GM12878 (cell line): Measurements from ENCODE around the gene CD276. TPM values are rescaled to one million over a fixed set of nuclear protein-coding genes. Genes with fewer than 3 reads are reported as not detected.

Experiments used
- ATAC-seq: fragments of 200-7000 bp; cut with Tn5 transposase; 3 replicates; pipeline ENCODE4 v1.9.1; 2020; ENCODE audit warnings: mild to moderate bottlenecking, moderate library complexity
- BruUV-seq: library from RNA; stranded (reverse); fragments of 400-500 nt; replicated peaks from 2 replicates; lab custom pipeline; 2021; lab: Mats Ljungman, UMichigan
- CTCF ChIA-PET: fragments of 300-600 bp; sonication (Branson Sonifier 250); formaldehyde crosslinking; extraction: SDS; loops from one replicate; lab custom pipeline; 2021; ENCODE audit warnings: inconsistent platforms; lab: Yijun Ruan, JAX
- POLR2A ChIA-PET: fragments of 350-600 bp; formaldehyde crosslinking; extraction: SDS; loops from one replicate; lab custom pipeline; 2021; ENCODE audit warnings: inconsistent platforms; lab: Charles Lee
- RAD21 ChIA-PET: fragments of 300-600 bp; sonication (Branson Sonifier 250); formaldehyde crosslinking; loops from one replicate; lab custom pipeline; 2023; ENCODE audit warnings: antibody characterized with exemption; ENCODE audit not compliant: unreplicated experiment; lab: Charles Lee
- SMC1A ChIA-PET: fragments of 300-600 bp; sonication (Branson Sonifier 250); formaldehyde crosslinking; loops from one replicate; lab custom pipeline; 2023; ENCODE audit not compliant: unreplicated experiment, uncharacterized antibody; lab: Charles Lee
- DNase-seq: peaks from one replicate; pipeline ENCODE4 v3.0.0-alpha.2; 2011; ENCODE audit warnings: low read depth, low spot score
- FAIRE-seq: peaks from 3 replicates; lab custom pipeline; 2011; peaks lifted over from hg19 to GRCh38; lab: Jason Lieb, UNC
- H2AFZ ChIP-seq: 2 replicates; pipeline ENCODE4 v1.6.0; 2011; ENCODE audit warnings: low read depth, low read length, control low read depth; ENCODE audit not compliant: control insufficient read depth
- H3K27ac ChIP-seq: 2 replicates; pipeline ENCODE4 v1.5.1; 2011; ENCODE audit warnings: control low read depth; ENCODE audit not compliant: control insufficient read depth, insufficient read depth
- H3K27me3 ChIP-seq, 2 experiments: replicated peaks in 1 of 2; 2 replicates each; pipeline versions ENCODE4 v1.6.0 to v1.6.1; 2011; ENCODE audit warnings: low read length in 1 of 2; ENCODE audit not compliant: control insufficient read depth in 2 of 2, insufficient read depth in 2 of 2
- H3K36me3 ChIP-seq, 2 experiments: 2 replicates each; pipeline ENCODE4 v1.5.1; 2011; ENCODE audit warnings: low read length in 1 of 2; ENCODE audit not compliant: control insufficient read depth in 2 of 2, insufficient read depth in 2 of 2
- H3K4me1 ChIP-seq: 2 replicates; pipeline ENCODE4 v1.6.1; 2011; ENCODE audit warnings: mild to moderate bottlenecking, low read length, moderate library complexity, mixed read lengths; ENCODE audit not compliant: control insufficient read depth, insufficient read depth
- H3K4me2 ChIP-seq: 2 replicates; pipeline ENCODE4 v1.6.0; 2011; ENCODE audit warnings: control low read depth; ENCODE audit not compliant: control insufficient read depth, insufficient read depth
- H3K4me3 ChIP-seq: fragments of 200-600 bp; sonication (generic); 2 replicates; pipeline ENCODE4 v1.5.1; 2016
- H3K79me2 ChIP-seq: 2 replicates; pipeline ENCODE4 v1.6.0; 2011; ENCODE audit warnings: low read length; ENCODE audit not compliant: control insufficient read depth, insufficient read depth
- H3K9ac ChIP-seq: 2 replicates; pipeline ENCODE4 v1.8.0; 2011; ENCODE audit warnings: low read length, control low read depth, mixed read lengths; ENCODE audit not compliant: control insufficient read depth, insufficient read depth
- H3K9me3 ChIP-seq: replicated peaks from 3 replicates; pipeline ENCODE4 v1.5.1; 2011; ENCODE audit warnings: mild to moderate bottlenecking, low read length; ENCODE audit not compliant: control insufficient read depth, insufficient read depth
- H4K20me1 ChIP-seq: 2 replicates; pipeline ENCODE4 v1.6.0; 2011; ENCODE audit not compliant: control insufficient read depth, insufficient read depth
- BCL11A ChIP-seq: IDR thresholded peaks from 2 replicates; pipeline ENCODE4 v1.6.1; 2011; ENCODE audit warnings: low read depth, low read length
- BCLAF1 ChIP-seq: fragments of 450-650 bp; IDR thresholded peaks from 2 replicates; pipeline ENCODE4 v1.6.1; 2017; ENCODE audit warnings: antibody characterized with exemption, mild to moderate bottlenecking, moderate library complexity
- BHLHE40 ChIP-seq, 2 experiments: fragments of 450-650 bp in 1 of 2; IDR thresholded peaks; 2 replicates each; pipeline ENCODE4 v1.6.1; 2011 to 2017; ENCODE audit warnings: low read depth in 2 of 2, borderline replicate concordance in 1 of 2, improper control_type of control experiment in 1 of 2, low read length in 1 of 2, mild to moderate bottlenecking in 1 of 2
- POU2F2 ChIP-seq: IDR thresholded peaks from 3 replicates; pipeline ENCODE4 v1.6.1; 2011; ENCODE audit warnings: low read depth, mild to moderate bottlenecking, low read length, borderline replicate concordance
- RAD51 ChIP-seq: fragments of 450-650 bp; IDR thresholded peaks from 2 replicates; pipeline ENCODE4 v1.6.1; 2016; ENCODE audit warnings: moderate library complexity, mild to moderate bottlenecking, inconsistent platforms
- RCOR1 ChIP-seq: conservative IDR thresholded peaks from 2 replicates; pipeline ENCODE4 v1.6.1; 2012; ENCODE audit warnings: low read depth, low read length, improper control_type of control experiment
- YBX1 ChIP-seq: fragments of 450-650 bp; IDR thresholded peaks from 2 replicates; pipeline ENCODE4 v1.6.1; 2016; ENCODE audit warnings: antibody characterized with exemption
- ZNF217 ChIP-seq: fragments of 450-650 bp; IDR thresholded peaks from 2 replicates; pipeline ENCODE4 v1.6.1; 2017; ENCODE audit warnings: antibody characterized with exemption, mild to moderate bottlenecking
- ZSCAN29 ChIP-seq: fragments of 450-650 bp; IDR thresholded peaks from 2 replicates; pipeline ENCODE4 v1.6.1; 2017; ENCODE audit warnings: mild to moderate bottlenecking, moderate library complexity
- WGBS: methylation state at CpG from one replicate; pipeline ENCODE4 v1.1.6; 2016; ENCODE audit warnings: low lambda C conversion rate; ENCODE audit not compliant: insufficient replicate concordance, insufficient coverage; ENCODE audit errors: missing lambda C conversion rate; 5-methylcytosine and 5-hydroxymethylcytosine counted together
- in situ Hi-C: fragments of 300-500 bp; cut with MboI; formaldehyde crosslinking; loops from 9 replicates; pipeline ENCODE4 v1.14.3; 2018; ENCODE audit warnings: mixed read lengths
- intact Hi-C: fragments of 100-400 bp; cut with micrococcal nuclease; formaldehyde crosslinking; loops from one replicate; pipeline ENCODE4 v1.14.2; 2022; ENCODE audit not compliant: unreplicated experiment
- polyA plus RNA-seq, 11 experiments: library from polyadenylated mRNA; depleted of rRNA in 4 of 11; unstranded in 6 of 11; stranded (reverse) in 5 of 11; fragments of >200 nt; fragmentation: Nextera tagmentation in 4 of 11; fragmentation: Illumina TruSeq in 1 of 11; extraction: Ambion mirVana in 4 of 11; extraction: Trizol in 1 of 11; gene quantifications; 1 replicate in 1 of 11; 2 replicates in 10 of 11; pipeline versions ENCODE4 v1.2.1 to v1.2.3, GENCODE V29; 2011 to 2016; ENCODE audit warnings: inconsistent platforms in 2 of 11, missing spikeins in 2 of 11, low read depth in 1 of 11
- total RNA-seq, 4 experiments: library from RNA; depleted of rRNA in 3 of 4; stranded (reverse); fragments of >200 nt in 3 of 4; fragmentation: Illumina TruSeq in 1 of 4; extraction: Trizol in 1 of 4; gene quantifications; 2 replicates each; pipeline versions ENCODE4 v1.2.1 to v1.2.3, GENCODE V29; 2013 to 2021
- TF ChIP-seq, protein P1 (sequence below): IDR thresholded peaks from 2 replicates; pipeline ENCODE4 v1.6.1; 2011; ENCODE audit warnings: borderline replicate concordance, low read depth, mild to moderate bottlenecking, moderate library complexity, mixed read lengths, low read length; ENCODE audit not compliant: insufficient read depth; ENCODE audit errors: extremely low read length
- TF ChIP-seq, protein P2 (sequence below): fragments of 450-650 bp; IDR thresholded peaks from 2 replicates; pipeline ENCODE4 v1.6.1; 2016; ENCODE audit warnings: mild to moderate bottlenecking

Gene CD276
- total and polyA plus RNA-seq, 10 of the 15 experiments (the other 5 are each of a cell fraction or from before 2014, with no cell fraction given): 0.11 to 3.0 (median 1.2) TPM

DNA sequence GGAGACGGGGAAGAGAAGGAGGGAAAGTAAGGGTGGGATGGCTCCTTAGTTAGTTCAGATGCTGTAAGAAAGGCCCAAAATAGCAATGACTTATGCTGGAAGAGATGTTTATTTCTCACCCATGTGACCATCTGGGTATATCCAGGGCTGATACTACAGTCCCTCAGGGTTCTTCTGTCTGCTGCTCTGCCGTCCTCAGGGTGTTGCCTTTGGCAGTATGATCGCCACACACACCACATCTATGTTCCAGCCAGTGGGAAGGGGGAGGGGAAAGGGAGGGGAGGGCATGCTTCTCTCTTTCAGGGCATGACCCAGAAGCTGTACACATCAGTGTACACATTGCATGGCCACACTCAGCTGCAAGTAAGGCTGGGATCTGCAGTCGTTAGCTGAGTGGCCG, 10.2 kb downstream of the CD276 start (continued):
- TF ChIP-seq BCLAF1: no peak
- TF ChIP-seq, all 136 proteins: peak for 0

GRCh38 chr15:73695773-73696640, 11.8 kb downstream of the CD276 start:
- H3K4me2 ChIP-seq: no peak overlapping the region
- no peaks in the 10 kb centered on the region for H3K36me3 ChIP-seq
- no peak overlapping the region for H3K27ac ChIP-seq
- H3K4me1 ChIP-seq: peaks cover 10% of the 10 kb centered on the region
- no peaks in the 10 kb centered on the region for H3K79me2 ChIP-seq
- RAD21 ChIA-PET: interaction anchor here (1.2 to 1.7 kb wide), 2 partner anchors 59 to 60 kb away, joined by 3 to 4 read pairs; no protein-coding TSS in a partner anchor
- no peaks in the 10 kb centered on the region for H3K27me3 ChIP-seq
- BruUV-seq: no TSS peak
- CTCF ChIA-PET: interaction anchor here (1.1 to 12.5 kb wide), 4 partner anchors 17 to 61 kb away, joined by 4 to 216 read pairs (median 56); partner anchors contain the start of gene NPTN
- ATAC-seq (no peak), DNase-seq (no peak), FAIRE-seq (no peak)
- no peaks in the 10 kb centered on the region for H3K9me3 ChIP-seq
- no peaks in the 10 kb centered on the region for H4K20me1 ChIP-seq
- no peak overlapping the region for H2AFZ ChIP-seq
- POLR2A ChIA-PET: no interaction called here
- in situ Hi-C loops: loop anchor here (5.0 to 10.0 kb wide), 3 partner anchors 59 to 391 kb away; no protein-coding TSS in a partner anchor
- 62% methylated on average over 14 of the region's 16 CpGs for WGBS
- no peak overlapping the region for H3K4me3 ChIP-seq
- TF ChIP-seq RAD51 (no peak), RCOR1 (no peak), BCL11A (no peak), ZNF217 (no peak), YBX1 (no peak), POU2F2 (no peak), BHLHE40 (IDR thresholded peaks at IDR 0.05; ENCODE audit: borderline replicate concordance in 1 of 2, low read depth in 2 of 2, low read length in 1 of 2) (no peak), ZSCAN29 (no peak)
- TF ChIP-seq, protein P1, sequence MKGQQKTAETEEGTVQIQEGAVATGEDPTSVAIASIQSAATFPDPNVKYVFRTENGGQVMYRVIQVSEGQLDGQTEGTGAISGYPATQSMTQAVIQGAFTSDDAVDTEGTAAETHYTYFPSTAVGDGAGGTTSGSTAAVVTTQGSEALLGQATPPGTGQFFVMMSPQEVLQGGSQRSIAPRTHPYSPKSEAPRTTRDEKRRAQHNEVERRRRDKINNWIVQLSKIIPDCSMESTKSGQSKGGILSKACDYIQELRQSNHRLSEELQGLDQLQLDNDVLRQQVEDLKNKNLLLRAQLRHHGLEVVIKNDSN: no peak
- TF ChIP-seq, protein P2, sequence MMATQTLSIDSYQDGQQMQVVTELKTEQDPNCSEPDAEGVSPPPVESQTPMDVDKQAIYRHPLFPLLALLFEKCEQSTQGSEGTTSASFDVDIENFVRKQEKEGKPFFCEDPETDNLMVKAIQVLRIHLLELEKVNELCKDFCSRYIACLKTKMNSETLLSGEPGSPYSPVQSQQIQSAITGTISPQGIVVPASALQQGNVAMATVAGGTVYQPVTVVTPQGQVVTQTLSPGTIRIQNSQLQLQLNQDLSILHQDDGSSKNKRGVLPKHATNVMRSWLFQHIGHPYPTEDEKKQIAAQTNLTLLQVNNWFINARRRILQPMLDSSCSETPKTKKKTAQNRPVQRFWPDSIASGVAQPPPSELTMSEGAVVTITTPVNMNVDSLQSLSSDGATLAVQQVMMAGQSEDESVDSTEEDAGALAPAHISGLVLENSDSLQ: no peak
- TF ChIP-seq, all 136 proteins: peak for 0
- no peak overlapping the region for H3K9ac ChIP-seq
- SMC1A ChIA-PET: interaction anchor here (5.2 kb wide), 1 partner anchor 59 kb away, joined by 48 read pairs; no protein-coding TSS in a partner anchor
- intact Hi-C loops: no loop called here
